ENCODE measurements around the gene SEPSECS. TPM values are rescaled to one million over a fixed set of nuclear protein-coding genes. Genes with fewer than 3 reads are reported as not detected.

Gene SEPSECS
- polyA plus RNA-seq, 4 donors = 16.4 to 21.2 (median 17.8) TPM

DNA sequence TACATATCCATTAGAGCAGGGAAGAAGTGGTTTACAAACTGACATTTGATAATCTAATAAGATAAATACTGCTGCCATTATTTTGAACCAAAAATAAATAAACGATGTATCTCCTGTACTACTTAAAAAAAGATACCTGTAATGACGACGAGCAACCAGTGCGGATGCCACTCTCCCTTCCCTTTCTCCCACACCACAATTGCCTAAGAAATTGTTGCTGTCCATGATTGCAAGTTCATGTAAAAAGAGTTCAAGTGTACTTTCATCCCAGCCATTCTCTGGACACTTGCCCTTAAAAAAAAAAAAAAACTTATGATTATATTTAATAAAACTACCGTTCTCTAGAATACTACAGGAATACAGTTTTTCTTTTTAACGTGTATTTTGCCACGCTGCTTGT, 1.4 kb downstream of the SEPSECS start:
- no peak for DNase-seq (ENCODE audit: low read depth in 4 of 4, low spot score in 2 of 4)

DNA sequence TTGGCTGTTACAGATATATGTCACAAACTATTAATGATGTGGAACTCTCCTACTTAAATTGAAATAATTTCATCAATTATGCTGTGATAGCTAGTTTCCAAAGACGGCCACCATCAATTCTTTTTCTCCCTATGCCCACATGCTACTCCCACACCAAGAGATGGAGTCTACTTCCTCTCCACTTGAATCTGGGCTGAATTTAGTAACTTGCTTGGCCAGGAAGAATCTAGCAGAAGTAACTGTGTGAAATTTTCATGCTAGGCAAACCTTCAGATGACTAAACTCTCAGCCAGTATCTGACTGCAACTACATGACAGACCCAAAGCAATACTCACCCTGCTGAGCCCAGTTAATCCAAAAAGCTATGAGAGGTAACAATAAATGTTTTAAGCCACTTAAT, 3.2 kb downstream of the SEPSECS start:
- no peak for DNase-seq (ENCODE audit: low read depth in 4 of 4, low spot score in 2 of 4)

DNA sequence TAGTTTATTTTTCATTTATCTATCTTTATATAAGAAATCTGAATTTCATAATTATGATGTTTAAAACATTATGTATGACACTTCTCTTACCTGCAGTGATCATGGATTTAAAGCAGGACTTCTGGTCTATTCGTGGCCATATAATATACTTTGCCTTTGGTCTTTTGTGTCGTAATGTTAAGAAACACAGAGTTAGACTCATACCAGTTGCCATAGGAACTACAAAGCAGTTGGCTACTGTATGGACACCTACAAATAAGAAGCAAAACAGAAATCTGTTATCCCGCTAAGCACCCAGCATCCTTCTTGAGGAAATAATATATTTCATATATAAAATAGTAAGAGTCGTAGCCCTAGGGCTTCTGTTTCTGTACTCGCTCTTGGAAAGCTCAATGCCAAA, 4.3 kb downstream of the SEPSECS start:
- DNase-seq (ENCODE audit: low read depth in 4 of 4, low spot score in 2 of 4) = no peak

DNA sequence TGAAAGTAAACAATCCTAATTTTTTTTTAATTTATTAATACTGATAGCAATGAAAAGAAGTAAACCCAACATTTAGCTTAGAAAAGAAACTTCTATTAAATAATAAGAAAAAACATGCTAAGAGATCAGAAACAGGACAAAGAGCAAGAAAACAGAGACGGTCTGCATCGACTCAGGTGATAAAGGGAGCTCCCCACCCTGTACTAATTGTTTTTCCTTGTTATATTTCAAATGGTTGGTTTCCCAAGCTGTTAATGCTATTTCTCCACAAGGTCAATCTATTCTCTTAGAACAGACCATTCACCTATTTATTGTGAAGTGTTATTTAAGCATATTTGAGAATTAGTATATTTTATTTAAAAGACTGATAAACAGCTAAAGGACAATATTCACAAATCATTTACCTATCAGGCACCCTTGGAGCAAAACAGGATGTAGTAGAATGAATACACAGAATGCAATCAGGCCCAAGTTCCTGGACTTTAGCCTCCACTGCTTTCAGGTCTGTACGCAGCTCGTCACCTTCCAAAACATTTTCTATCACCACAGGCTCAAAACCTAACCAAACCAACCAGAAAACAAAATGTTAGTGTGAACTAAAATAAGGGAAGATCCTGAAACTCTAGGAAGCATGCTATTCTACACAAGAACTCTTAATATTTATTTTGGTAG, 5.5 kb downstream of the SEPSECS start:
- no peak for DNase-seq (ENCODE audit: low read depth in 4 of 4, low spot score in 2 of 4)

DNA sequence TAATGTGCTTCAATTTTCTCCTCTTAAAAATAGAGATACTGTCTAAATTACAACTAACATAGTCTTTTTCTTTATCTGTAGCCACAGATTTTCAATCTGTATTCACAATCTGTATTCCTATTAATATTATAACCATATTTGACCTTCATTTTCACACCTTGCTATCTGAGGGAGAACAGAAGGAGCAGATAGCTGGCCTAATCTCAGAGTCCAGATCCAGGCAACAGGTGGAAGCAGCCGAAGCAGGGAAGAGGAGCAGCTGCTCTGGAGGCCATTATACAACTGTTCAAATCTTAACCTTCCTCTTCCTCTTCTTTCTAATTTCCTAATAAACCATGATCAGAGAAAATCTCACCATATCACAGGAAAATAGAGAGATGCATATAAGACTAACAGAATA, 14.2 kb downstream of the SEPSECS start:
- DNase-seq (ENCODE audit: low read depth in 4 of 4, low spot score in 2 of 4) = no peak

DNA sequence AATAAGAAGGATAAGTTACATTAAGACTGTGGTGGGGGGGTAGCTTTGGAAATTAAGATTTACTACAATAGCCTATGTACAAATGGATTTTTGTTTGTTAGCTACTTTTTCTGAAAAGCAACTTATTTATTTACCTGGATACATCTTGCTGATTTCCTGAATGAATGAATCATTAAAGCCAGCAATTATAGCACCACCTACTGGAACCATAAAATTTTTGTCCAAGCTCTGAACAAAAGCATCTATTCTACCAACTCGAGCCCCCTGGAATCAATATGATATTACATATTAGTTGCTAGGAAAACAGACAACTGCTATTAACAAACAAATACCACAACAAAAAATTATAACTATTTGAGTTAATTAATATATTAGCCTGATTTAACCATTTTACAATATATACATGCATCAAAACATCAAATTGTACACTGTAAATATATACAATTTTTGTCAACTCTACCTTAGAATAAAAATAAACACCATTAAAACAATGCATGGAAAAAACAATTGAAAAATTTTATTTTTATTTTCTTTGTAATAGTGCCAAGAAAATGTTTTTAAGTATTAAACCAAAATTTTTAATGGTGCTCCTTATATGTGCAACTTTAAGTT, 15.3 kb downstream of the SEPSECS start:
- DNase-seq (ENCODE audit: low read depth in 4 of 4, low spot score in 2 of 4) = peak in 2 of 4 donors; percentile 18 to 49

DNA sequence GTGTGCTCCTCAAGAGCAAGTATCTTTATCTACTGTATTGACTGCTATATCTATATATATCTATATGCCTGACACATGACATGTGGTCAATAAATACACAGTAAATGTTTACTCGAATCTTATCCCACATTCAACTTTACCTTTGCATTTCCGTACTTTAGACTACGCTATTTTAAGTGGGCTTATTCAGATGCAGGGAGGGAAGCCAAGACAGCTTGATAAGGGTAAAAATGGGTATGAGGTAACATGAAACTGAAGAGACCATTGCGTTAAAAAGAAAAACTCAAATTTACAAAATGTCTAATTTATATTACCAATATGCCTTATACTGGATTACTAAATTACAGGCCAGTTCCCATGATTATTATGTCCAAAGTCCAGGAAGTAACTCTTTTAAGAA, 17.8 kb downstream of the SEPSECS start:
- no peak for DNase-seq (ENCODE audit: low read depth in 4 of 4, low spot score in 2 of 4)

DNA sequence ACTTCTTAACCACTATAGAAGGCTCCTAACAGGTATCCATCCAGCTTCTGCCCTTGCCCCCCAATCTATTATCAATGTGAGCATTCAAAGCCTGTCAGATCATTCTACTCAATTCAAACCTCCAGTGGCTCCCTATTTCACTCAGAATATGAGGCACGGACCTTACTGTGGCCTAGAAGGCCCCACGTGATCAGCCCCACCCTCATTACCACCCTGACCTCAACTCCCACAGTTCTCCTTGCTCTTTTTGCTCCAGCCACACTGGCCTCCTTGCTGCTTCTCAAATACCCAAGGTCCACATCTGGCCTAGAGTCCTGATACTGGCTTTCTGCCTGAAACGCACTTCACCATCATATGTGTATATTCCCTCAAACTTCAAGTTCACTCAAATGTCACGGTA, 18.7 kb downstream of the SEPSECS start:
- DNase-seq (ENCODE audit: low read depth in 4 of 4, low spot score in 2 of 4) = no peak

DNA sequence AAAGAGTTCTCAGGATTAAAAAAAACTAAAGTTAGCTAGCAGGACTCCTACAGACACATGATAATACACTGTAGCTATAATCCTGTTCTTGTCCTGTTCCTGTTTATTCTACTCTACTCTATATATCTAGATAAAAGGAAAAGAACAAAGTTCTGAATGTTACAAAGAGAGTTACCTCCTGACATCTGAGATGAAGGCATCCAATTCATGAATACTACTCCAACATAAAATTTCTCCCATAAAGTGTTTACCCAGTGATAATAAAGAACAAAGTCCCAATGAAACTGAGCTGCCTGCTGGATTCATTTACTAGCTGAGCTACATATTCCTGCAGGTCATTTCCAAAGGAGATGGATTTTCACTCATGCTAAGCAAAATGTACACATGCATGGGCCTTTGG, 27.1 kb downstream of the SEPSECS start:
- DNase-seq (ENCODE audit: low read depth in 4 of 4, low spot score in 2 of 4) = no peak

DNA sequence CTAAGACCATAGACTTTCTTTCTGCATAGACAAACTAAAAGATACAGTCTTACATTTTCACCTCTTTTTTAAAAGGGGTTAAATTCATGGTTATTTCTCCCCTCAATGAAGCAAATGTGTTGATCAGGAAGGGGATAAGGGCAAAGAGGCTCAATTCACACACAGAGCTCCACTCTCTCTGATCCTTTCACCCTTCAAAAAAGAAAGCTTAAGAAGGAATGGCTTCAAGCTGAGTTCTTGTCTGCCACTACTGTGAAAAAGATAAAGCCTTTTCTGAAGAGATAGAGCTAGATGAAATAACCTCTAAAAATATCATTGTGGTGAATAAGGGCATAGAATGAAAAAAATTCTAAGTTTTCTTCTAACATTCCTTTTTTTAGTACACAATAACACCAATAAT, 28.3 kb downstream of the SEPSECS start:
- DNase-seq (ENCODE audit: low read depth in 4 of 4, low spot score in 2 of 4) = no peak

DNA sequence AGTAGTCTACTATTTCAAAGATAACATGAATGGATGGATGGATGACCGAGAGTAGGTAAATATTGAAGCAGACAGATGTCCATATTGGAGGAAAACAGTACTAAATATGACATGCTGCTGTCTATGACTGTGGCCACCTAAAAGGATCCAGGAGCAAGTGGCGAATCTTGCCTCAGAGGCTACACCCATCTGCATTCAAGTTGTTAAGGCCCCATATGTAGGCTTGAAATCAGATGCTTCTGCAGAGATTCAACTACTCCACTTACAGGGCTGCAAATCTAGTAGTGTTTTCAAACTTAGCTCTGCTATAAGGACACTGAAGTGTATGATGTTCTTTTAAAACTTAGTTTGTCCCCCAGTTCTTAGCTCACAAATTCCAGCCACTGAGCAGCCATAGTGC, 28.9 kb downstream of the SEPSECS start:
- no peak for DNase-seq (ENCODE audit: low read depth in 4 of 4, low spot score in 2 of 4)

DNA sequence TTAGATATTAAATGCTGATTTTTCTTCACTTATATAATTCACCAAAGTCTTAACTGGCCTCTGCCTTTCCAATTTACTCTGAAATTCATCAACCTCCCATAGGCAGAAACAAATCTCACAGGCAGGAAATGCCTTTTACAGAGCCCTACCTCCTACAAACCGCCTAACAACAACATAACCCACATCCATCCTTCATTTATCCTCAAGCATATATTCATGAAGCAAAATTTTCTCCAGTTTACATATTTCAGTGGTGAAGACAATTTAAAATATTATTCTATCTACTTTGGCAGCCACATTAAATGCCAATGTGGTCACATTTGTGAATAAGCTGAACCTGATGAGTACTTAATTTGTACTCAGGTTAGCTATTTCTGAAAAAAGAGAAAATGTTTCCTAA, 30.3 kb downstream of the SEPSECS start:
- no peak for DNase-seq (ENCODE audit: low read depth in 4 of 4, low spot score in 2 of 4)

DNA sequence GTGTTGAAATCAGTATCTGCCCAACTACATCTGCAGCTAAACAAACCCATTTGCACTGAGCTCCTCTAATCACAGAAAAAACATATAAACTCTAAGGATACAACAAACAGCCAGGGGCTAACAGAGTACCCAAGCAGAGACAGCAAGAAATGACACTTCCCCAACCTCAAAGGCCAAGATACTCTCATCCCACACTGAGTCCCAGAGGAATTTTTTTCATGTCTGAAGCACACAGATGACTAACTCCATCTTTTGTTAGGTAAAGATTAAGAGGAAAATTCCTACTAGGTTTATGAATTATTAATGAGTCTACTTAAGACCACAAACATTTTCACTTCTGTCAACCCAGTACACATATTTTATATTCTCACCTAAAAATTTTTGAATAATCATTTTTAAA, 31.6 kb downstream of the SEPSECS start:
- DNase-seq (ENCODE audit: low read depth in 4 of 4, low spot score in 2 of 4) = no peak

DNA sequence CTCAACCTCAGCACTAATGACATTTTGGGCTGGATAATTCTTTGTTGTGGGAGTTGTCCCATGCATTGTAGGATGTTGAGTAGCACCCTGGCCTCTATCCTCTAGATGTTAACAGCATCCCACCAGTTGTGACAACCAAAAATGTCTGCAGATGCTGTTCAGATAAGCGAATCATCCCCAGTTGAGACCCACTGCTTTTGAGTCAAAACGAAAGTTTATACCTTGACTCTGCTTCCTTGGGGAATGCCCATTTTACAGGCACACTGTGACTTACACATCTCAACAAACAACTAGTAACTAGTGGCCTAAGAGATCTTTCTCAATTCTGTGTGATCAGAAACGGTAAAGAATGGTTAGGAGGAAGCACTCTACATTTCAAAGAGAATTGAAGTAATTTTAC, 37.0 kb downstream of the SEPSECS start:
- DNase-seq (ENCODE audit: low read depth in 4 of 4, low spot score in 2 of 4) = no peak

DNA sequence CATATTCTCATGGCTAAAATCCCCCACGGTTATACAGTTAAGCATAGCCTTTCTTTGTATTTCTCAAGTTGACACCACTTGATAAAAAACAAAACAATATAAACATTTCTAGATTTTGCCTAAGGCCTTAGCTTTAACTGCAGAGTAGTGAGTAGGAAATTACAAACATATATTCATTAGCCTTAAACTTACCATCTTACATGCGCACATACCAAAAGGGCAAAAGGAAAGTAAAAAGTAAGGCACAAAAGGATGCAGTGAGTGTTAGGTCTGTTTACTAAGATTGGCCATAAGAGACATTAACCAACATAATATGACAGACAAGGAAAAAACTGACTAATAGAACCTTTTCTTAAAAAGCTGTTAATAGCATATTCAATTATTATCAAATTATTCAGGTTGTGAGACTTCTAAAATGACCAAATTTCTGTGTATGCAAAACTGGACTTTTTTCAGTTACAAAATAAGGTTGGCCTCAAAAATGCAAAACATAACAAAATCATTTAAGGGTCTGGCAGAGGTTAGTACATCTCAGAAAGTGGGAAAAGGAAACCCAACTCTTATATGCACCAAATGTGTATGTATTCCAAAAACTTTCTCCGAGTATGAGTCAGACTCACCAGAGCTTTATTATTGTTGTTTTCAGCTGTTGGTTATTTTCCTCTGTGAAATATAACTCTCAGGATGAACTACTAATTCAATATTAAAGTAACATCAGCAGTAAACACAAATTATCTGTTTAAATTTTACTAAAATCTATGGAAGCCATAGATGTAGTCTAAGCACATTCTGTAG, 39.9 kb downstream of the SEPSECS start:
- no peak for DNase-seq (ENCODE audit: low read depth in 4 of 4, low spot score in 2 of 4)

DNA sequence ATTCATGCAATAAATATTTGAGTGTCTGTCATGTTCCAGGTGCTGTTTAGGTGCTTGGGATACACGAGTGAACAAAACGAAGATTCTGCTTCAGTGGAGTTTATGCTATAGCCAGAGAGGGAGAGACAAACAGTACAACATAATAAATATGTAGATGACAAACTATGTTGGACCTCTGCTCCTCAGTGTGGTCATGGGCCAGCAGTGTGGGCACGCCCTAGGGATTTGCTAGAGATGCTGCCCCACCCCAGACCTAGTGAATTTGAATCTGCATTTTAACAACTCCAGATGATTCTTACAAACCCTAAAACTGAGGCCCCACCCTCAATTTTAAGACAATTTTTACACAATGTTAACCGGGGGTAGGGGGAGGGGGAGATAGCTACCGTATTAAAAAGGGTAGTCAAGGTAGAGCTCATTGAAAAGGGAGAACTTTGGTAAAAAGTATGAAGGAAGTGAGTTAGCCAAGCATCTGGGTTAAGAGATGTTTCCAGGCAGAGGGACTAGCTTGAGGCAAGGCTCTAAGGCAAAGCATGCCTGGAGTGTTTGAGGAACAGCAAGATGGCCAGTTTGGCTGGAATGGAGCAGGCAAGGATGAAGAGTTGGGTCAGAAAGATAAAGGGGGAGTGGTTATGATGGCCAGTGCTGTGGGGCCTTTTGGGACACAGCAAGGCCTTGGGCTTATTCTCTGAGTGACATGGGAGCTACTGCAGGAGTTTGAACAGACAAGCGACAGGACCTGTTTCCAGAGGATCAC, 42.4 kb downstream of the SEPSECS start:
- no peak for DNase-seq (ENCODE audit: low read depth in 4 of 4, low spot score in 2 of 4)

DNA sequence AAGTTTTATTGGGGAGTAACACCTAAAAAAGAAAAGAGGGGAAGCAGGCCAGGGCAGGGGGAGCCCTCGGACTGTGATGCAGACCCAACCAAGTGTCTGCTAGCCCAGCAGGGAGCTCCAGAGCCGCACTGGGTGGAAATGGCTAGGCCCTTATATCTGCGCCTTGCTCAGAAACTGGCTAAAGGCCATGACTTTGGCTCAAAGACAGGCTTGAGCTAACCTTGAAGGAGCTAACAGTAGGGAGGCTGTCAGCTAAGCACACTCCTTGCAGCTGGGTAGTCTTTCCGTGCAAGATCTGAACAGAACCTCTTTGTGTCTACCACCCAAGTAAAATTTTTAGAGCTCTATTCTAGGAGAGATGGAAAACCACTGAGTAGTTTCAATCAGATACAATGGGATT, 43.0 kb downstream of the SEPSECS start:
- DNase-seq (ENCODE audit: low read depth in 4 of 4, low spot score in 2 of 4) = no peak

DNA sequence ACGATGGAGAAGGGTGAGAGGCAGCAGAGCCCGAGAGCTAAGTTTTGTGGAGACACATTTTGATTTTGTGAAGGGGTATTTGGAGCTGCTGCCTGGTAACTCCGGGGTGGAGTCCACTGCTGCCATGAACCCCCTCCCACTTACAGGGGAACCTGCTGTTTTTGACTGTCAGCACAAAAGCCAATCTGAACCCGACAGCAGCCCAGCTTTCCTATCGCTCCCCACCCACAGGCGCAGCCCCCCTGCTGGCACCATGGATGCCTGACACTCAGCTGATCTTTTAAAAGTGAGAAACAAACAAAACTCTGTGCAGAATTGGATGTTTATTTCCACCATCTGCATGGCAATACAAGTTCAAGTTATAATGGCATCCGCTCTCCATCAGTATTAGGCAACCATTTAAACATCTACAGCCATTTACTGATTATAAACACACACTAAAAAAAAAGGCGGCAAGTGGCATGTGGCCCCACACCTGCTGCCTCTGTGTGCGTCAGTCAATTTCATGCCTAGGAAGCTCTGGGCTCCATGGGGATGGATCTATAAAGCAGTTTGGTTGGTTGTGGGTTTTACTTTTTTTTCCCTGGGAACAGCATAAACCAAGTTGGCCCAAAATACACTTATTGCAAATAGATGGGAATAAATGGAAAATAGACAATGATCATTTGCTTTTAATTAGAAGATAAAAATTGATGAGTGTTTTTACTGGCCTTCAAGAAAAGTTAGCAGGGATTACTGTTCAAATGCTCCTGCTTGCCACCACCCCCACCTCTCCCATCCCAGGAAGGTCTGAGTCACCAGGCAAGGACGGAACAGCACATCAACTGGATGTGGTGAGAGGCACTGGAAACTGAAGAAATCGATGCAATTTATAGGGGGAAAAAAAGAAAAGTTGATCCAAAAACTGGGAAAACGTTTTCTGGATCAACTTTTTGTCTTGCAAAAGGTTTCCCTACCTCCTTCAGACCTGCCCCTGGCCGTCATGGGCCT, 46.0 kb downstream of the SEPSECS start:
- DNase-seq (ENCODE audit: low read depth in 4 of 4, low spot score in 2 of 4) = no peak

DNA sequence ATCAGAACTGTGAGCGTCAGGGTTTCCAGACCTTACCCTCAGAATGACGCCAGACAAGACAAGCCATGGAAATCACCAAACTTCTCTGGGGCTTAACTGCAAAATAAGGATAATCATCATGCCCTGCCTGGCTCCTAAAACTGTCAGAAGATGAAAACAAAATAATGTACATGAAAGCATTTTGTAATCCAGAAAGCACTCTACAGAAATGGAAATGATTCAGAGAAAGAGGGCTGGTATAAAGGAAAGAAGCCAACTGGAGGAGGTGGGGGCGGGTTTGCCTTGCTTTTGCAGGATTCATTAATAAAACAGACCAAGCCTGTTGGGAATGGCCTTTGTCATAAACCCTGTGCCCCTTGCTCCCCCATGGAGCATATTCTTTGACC, 47.3 kb downstream of the SEPSECS start:
- no peak for DNase-seq (ENCODE audit: low read depth in 4 of 4, low spot score in 2 of 4)

DNA sequence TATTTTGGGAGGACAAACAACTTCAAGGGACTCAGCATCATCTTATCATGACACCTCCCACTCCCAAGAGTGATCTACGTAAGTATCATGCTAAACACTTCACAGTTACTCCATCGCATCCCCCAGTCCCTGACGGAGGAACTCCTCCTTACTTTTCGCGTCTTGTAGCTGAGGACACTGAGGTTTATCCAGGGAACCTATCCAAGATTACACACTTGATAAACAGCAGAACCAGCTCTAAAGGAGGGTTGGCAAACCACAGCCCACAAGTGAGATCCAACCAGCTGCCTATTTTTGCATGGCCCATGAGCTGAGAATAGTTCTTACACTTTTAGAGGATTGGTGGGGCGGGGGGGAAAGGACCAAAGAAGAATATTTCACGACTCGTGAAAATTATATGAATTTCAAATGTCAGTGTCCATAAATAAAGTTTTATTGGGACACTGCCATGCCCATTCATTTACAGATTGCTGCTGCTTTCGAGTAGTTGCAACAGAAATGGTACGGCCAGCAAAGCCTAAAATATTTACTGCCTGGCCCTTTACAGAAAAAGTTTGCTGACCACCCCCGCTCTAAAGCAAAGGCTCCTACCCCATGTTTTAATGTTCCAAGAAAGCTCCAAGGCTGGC, 47.8 kb downstream of the SEPSECS start:
- no peak for DNase-seq (ENCODE audit: low read depth in 4 of 4, low spot score in 2 of 4)

All from left renal cortex interstitium (tissue), 4 donors.